NCI-H345 treated with DMSO at 0.1 percent for 48 hours (cell line): Measurements from ENCODE around the gene PTPN20.

Experiments
- DNase-seq: peaks from one replicate; lab custom pipeline; 2025; ENCODE audit not compliant: unreplicated experiment; lab: John Stamatoyannopoulos, UW

The PTPN20 gene

DNA sequence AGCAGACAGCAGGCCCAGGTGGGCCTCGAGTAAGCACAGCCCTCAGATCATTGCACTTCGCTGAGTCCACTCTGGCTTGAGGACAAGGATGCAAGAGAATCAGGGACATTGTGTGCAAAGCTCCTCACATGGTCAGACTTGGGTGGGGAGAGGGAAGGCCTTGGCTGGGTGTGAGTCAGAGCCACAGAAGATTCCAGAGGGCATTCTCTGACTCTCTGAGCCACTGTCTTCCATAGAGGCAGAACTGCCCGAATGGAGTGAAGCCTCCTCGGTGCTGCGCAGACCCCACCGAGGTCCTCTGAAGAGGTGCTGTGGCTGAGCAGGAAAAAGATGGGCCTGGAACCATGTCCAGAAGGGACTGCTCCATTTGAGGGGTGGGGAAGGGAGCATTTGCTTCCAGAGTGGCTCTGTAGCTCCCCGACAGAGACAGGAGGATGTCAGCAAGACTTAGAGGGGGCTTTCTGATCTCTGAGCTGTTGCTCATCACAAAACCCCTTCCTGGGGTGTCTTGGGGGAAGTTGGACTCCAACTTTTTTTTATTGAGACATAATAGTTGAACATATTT, 120.8 kb downstream of the PTPN20 start:
- DNase-seq, result no peak

DNA sequence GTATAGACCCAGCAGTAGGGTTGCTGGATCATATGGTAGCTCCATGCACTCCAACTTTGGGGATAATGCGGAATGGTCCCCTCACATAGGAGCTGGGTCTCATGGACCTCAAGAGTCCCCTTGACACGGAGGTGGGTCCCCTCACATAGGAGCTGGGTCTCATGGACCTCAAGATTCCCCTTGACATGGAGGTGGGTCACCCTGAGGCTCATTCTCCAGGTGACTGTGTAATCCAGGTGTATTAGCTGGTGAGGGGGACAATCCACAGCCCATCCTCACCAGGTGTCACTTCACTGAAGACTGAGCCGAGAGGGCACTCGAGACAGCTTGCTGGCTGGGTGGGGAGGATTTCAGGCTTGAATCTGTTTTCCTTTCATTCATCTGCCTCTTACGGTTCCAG, 121.9 kb downstream of the PTPN20 start:
- no peak for DNase-seq

DNA sequence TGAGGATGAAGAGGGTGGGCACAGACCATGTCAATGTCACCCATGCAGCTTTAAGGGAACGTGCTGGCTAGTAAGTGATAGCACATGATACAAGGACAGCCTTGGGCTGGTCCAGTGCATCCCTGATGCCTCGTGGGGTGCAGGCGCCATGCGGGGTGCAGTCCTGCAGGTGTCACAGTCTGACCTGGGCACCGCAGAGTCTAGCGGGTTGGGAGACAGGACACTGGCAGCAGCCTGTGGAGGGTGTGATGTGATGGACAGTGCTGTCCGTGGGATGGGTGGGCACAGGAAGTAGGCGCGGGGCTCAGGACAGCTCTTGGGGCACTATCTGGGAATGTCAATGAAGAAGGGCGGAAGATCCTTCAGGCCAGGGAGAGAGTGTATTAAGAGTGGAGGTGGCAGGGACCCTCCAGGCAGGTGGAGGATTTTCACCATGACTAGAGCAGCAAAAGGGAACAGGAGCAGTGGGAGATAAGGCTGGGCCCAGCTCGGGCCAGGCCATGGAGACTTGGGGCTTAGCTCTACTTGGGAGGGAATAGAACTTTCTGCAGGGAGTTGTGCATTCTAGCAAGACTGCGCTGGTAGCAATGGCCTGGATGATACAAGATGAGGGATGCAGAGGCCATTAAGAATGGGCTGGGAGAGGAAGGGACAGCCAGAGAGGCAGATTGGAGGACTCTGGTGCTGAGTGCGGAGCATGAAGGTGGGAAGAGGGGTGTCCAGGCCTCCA, 122.5 kb downstream of the PTPN20 start:
- no peak for DNase-seq

DNA sequence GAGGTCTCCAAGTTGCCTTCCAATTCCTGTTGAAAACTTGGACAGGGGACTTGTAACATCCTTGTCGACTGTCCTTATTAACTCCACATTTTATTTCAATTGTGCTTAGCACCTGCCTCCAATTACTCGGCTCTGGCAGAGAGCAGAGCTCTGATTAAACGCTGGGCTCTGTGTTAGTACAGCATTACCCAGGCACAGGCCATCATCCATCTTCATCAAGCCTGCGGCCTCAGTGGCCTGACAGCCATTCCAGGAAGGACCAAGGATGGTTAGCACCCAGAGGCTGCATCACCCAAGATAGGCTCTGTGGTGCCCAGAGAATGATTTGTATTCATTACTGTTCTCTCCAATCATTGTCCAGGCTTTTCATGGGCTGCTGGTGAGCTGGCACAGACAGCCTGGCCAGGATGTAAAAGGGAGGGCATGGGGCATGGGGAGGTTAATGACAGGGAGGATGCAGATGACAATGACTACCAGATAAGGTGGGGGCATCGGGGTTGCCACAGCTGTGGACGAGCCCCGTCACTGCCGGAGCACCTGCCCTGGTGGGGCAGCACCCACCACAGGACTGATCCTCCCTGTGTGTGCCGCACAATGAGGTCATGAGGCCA, 123.3 kb downstream of the PTPN20 start:
- no peak for DNase-seq

DNA sequence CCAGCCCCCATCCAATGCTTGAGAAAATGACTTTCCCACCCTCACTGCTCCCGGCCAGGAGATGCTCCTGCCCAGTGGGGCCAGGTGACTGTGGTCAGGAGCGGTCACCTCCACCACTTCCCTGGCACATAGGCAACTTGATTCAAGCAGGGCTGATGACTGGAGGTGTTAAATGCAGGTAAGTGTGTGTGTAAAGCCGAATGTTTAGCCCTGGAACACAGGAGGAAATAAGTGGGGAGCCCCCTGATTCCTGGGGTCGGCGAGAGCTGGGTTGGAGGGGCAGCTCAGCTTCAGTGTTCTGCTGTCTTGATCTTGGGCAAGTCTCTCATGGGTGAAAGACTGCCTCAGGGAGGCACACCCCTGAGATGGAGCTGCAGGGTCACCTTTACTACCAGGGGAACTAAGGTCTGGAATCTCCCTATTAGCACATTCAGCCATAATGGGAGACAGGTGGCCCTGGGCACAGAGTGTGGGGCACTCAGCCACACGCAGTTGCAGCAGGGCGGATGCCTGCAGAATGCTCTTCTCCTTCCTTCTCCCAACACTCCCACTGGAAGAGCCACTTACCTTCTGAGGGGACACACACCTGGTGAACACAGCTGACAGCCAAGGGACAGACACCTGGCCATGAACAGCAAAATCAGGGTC, 124.1 kb downstream of the PTPN20 start:
- DNase-seq, result no peak

DNA sequence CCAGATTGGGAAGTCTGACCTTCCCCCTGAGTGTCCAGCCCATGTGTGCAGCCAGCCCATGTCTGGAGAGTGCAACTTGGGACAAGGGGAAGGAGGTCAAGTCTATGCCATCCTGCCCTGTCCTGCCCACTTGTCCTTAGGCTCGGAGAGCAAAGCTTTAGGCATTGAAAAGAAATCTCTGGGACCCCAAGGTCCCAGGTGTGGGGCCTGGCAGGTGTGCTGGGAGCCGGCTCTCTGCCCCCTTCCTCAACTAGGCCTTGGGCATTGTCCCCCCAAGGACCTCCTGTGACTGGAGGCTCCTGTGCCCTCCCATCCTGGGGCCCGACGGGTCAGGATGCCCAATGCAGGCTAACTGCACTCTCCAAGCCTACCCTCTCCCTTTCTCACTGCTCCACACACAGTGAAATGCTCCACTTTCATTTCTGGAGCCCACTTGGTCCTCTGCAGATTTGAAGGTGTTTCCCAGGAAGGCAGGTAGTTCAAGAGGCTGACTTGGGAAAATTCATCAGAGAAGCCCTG, 124.7 kb downstream of the PTPN20 start:
- no peak for DNase-seq

DNA sequence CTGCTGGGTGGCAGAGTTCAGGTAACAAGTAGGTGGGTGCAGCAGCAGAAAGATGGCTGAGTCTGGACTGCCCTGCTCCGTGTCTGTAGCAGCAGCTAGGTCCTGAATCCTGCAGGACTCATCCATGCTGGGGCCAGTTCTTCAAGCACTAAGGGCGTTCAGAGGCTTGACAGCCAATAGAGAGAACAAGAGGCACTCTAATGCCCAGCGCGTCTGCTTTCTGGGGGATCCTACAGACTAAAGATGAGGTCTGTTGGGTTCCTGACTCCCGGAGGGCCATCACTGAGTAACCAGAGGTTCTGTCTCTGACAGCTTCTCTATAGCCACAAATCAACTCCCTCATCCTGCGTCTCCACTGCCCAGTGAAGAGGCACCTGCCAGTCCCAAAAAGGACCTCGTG, 125.5 kb downstream of the PTPN20 start:
- DNase-seq, result no peak

DNA sequence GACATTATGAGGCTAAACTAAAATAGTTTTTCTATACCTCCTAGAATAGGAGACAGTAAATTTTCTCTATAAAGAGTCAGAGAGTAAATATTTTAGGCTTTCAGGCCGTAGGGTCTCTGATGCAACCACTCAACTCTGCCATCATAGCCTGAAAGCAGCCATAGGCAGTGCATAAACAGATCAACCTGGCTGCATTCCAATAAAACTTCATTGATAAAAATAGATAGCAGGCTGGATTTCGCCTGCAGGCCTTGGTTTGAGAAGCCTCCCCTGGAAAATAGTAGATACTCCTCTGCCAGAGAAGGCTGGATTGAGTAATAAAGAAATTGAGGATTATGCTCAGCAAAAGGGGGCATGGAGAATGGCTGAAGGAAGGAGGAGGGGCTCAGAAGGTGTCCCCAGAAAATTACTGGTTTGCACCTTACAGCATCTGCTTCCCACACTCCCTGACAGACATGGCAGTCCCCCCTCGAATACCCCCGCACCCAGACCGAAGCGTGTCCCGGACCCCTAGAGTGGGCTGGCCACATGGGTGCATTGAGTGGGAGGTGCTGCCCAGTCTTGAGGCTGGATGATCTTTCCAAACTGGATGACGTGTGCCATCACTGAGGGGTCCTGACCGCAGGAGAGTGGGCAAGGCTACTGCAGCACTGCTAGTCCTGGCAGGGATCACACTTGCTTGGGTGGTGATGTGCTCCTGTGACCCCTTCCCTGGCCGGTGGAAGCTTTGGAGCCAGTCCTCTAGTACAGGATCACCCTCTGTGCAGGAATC, 126.6 kb downstream of the PTPN20 start:
- DNase-seq, result no peak

DNA sequence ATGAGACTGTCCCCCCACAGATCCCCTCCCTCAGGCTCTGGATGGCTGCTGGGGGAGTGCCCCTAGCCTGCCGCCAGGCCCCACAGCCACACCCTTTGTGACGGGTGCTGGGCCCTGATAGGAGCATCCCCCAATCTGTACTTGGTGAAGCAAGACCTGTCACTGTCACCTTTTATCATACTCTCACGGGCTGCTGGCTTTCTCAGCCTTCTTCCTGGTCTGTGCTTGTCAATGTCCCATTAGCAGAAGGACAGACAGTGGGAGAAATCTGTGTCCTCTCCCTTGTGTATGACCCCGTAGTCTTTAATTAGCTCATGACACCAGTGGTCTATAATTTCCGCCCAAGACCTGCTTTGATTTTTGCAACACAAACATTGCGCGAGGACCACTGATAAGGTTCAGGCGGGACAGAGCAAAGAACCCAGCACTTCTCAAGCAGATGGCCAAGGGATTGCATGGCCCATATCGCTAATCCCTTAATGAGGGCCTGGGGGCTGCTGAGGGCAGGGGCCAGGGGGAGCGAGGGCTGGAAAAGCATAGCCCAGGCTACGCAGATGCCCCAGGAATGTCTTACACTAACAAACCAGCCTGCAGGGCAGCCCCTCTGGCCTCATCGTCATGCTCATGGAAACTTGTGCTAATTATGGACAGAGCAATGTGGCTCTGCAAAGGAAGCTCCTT, 127.8 kb downstream of the PTPN20 start:
- no peak for DNase-seq

DNA sequence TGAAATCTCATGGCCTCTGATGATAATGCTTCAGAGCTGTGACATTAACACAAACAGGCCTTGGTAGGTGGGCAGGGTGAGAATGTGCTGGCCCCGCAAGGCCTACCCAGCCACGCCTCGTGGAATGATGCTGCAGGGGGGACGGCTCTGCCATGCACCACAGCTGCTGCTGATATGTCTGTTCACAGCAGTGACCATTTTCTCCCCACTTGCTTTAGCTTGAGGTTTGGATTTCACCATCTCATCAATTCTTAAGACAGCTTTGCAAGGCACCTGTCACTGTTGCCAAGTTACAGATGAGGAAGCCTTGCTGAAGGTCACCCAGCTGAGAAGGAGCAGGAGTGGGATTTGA, 128.3 kb downstream of the PTPN20 start:
- no peak for DNase-seq

DNA sequence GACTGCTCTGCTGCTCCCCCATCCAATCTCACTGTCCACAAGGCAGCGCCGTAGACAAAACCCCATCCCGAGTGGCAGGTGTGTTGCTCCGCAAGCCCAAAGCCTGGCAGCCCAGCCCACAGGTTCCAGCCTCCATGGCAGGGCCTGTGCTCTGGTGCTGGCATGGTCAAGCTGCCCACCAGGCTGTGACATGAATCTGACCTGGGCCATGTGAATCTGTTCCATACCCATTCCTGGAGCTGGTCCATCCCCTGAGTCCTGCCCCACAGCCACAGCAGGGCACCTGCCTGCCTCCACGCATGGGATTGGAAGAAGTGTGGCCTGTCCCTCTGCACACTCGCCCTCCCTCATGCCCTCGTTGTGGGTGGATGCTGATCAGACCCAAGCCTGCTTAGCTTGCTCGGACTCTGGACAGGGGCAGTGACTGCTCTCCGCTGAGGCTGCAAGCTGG, 128.8 kb downstream of the PTPN20 start:
- DNase-seq, result no peak

DNA sequence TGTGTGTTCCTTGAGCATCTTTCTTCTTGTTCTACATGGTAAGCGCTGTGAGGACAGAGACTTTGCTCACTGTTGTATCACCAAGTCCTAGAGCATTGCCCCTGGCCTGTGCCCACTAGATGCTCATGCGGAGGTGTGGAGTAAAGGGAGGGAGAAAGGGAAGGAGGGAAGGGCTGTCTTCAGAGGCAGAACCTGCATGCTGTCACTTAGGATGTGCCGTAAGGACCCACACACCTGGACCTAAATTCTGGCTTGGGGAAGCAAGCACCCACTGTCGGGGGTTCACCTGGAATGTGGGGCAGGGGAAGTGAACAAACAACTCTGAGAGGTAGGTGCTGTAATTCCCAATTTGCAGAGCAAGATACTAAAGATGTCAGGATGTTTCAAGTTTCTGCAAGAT, 129.5 kb downstream of the PTPN20 start:
- no peak for DNase-seq

DNA sequence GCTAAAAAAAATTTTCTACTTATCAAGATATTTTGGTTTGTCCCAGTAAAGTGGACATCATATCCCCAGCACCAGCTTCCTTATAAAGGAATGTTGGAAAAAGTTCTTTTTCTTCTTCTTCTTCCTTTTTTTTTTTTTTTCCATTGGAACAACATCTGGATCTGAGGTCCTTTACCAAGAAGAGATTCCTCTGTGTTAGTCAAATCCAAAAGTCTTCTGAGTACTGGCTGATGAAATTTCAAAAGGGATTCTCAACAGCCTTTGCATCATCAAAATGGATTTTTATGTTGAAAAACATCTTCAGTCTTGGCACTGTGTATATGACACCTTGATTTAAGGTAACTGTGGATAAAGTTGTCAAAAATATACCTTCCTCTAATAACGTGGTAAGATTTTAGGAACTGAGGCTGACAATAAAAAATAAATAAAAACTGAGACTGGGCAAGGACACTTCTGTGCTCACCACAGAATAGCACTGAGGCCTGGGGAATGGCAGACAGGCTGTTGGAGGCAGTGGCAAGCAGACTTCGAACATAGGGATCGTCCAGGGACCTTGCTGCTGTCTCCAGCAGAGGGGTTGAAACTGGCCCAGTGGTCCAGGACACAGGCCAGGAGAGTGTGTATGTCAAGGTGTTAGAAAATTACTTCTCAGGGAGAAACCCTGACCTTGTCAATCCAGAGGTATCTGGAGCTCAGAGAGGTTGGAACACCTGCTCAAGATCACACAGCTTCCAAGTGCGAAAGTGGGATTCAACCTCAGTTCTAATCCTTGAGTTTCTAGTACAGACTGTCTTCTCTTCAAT, 130.4 kb downstream of the PTPN20 start:
- no peak for DNase-seq

DNA sequence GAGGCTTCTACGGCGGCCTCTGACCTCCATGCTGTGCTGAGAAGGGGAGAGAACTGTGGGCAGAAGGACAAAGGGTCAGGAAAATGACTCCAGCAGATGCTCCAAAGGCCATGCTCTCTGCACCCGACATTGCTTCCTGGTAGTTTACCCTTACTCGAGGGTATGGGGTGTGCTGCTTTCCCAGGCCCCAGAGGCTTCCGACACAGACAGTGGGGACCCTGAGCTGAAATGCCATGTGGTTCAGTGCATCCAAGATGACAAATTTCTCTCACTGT, 130.9 kb downstream of the PTPN20 start:
- DNase-seq, result no peak

DNA sequence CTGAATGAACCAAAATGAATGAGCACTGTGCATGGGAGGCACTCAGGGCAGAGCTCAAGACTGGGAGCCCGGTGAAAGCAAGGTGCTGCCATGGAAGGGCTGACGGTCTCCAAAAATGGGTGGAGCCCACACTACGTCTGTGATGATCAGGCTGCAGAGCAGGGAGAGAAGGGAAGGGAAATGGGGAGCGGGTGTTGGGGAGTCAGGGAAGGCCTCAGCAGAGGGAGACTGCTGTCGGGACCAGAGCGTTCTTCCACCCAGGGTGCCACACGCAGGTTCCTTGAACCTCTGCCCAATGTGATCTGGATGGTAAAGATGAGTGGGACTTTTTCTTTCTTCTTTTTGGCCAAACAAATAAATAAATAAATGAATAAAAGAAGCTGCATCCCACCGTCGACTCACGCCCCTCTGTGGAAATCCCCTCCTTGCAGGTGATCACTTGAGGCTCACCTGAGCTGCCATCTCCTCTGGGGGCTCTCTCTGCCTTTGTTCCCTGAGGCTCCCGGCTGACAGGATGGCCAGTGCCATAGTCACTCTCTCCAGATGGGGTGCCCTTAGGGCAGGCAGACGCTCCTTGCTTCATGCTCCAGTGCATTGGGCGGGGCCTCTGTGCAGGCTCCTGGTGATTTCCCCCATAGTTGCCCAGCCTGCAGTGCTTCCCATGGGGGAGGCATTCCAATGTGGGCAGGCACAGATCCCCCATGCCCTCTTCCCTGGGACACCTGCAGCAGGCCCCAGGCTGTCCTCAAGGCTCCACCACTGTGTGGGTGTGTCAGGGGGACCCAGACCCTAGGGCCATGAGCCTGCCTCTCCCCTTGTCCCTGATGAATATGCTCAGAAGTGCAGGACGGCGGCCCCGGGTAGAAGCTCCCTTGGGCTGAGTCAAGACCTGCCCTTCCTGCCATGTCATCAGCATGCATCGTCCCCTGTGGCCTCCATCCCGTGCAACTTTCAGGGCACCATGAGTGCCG, 131.8 kb downstream of the PTPN20 start:
- DNase-seq, result no peak

DNA sequence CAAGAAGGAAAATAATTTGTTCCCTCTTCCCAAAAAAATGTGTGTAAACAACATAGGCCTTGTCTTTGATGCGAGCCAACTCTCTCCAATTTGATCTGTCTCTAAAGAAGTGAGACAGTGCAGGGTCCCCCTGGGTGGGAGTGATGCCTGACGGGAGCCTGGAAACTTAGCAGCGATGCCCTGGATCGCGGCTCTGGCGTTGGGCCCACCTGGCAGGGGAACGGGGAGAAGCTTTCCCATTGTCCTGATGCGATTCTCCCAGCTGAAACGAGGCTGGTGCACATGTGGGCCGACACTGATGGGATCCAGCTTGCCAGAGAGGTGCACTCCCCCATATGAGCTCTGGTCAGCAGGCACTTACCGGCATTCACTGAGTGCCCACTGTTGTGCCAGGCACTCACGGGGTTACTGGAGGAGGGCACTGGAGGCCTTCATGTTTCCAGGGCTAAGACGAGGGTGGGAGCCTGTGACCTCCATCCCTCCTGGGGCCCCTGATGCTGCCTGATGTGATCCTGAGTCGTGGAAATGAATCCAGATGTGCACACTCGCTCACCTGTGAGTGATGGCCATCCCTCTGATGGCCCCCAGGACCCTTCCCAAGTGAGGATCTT, 132.8 kb downstream of the PTPN20 start:
- DNase-seq, result no peak

DNA sequence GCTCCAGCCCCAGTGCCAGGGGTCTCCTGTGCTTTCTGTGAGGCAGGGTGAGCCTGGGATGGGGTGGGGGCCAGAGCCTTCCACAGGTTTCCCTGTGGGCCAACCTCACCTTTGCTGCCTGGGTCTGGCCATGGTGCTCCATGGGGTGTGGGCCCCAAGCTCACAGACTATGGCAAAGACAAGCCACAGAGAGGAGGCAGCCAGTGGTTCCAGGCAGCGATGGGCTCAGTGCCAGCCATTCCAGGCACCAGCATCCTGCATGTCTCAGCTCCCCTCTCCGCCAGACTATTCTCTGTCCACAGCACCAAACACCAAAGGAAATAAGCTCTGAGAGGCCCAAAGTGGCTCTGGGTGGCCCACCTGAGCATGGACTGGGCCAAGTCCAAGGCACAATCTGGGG, 133.5 kb downstream of the PTPN20 start:
- no peak for DNase-seq

DNA sequence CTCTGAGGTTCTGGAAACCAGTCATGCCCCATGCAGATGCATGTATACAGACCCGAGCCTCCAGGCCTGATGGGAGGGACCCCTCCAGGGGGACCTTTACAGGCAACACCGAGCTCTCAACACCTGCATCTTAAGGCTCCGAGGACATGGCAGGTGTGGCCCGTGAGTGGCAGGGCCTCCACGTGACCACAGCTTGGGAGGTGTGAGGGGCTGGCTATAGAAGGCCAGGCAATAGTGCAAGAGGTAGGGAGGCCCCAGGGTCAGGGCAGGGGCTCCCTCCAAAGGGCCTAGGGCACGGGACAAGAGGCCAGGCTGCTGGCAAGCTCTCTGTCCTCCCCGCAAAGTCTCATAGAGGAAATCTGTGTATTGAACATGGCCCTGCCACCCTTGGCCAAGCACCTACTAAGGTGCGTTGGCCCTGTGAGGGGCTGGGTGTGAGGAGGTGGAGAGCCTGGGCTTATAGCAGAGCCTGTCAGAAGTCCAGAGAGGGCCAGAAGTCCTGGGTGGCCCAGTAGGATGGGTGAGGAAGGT, 134.2 kb downstream of the PTPN20 start:
- DNase-seq, result no peak
